ENCODE data around the gene RXRG. TPM values are rescaled to one million over a fixed set of nuclear protein-coding genes. Genes with fewer than 3 reads are reported as not detected.

RXRG gene
- total RNA-seq, 1 donor from 2014 or later = 3.3 TPM

DNA sequence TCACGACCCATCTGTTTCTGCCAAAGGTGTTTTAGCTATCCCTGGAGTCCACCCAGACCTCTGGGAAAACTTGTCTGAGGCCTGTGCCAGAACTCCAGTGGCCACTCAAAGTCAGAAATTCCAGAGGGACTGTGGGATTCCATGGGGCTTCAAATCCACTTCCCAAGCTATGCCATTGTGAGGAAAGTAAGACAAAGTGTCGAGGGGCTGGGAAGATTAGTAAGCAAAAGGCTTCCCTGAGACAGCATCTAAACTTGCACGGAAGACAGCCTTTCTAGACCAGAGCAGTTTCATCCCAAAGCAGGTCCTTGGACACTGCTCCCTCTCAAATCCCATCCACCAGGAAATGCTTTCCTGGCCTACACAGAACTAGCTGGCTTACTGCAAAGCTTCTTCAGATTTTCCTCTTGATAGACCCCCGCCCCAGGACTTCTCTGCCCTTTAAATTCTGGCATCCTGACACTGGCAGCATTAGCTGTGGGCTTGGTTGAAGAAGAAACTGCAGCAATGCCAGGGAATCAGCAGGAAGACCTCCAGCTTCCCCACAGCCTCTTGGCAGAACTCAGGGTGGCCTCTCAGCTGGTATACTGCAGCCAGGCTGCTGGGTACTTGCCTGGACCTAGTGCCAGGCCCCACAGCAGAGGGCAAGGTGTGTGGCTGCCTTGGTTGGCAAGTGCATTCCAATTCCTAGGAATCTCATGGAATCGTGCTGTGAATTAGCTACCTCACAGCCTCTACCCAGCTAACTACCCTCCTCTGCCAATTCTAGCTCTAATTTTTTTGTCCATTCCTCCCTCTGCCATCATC is 61.1 kb downstream of the RXRG start:
- intact Hi-C loops (cut with DNase I) = no loop called here
- peak; percentile 36 for ATAC-seq (ENCODE audit: poor library complexity)

DNA sequence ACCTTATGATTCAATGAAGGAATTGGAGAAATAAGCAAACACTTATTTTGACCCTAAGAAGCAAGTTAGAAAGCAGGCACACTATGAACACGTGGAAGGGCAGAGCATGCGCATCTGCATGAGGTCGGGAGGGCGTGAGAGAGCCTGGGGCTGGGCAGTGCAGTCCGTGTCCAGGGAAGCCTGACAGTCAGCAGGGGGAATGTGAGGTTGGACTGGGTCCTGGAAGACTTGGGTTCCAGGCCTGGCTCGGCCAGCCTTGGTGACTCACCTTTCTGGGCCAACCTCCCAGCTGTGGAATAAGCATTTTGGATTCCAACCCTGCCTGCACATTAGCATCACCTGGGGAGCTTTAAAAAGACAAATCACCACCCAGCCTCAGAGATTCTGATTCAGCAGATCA is 61.9 kb downstream of the RXRG start:
- DNase-seq = peak; percentile 62
- intact Hi-C loops (cut with DNase I) = no loop called here
- ATAC-seq (ENCODE audit: poor library complexity) = peak; percentile 84

More for the DNA sequence above, 61.1 kb downstream of the RXRG start:
- no peak for DNase-seq

DNA sequence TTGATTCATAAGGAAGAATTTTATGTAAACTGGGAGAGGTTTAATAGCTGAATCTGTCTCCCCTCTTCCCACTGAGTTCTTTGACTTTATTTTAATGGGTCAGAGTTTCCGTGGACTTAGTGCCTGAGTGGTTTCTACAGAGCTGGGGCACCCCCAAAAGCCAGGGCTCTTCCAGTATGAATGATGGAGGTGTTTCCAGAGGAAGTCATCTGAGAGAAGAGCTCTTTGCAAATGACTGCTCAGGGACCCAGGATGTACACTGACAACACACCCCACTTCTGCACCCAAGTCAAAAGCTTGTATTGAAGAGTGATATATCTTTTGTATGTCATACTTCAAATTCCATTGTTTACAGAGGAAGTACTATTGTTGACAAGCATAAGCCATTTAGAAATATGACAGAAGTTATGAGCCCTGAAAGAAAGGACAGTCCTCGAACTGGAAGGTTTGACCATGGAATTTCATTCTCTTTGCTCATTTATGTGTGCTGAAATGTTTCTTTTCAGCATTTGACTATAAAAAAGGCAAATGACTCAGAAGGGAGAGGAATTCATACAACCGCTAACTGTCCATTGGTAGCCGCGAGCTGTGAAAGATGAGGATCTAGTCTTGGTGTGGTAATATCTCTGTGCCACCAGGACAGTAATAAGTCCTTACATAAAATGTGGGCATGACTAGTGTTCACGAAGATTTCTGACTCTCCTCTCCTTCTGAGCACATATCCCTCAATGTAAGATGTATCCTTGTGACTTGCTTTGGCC is 63.0 kb downstream of the RXRG start:
- DNase-seq = no peak
- ATAC-seq (ENCODE audit: poor library complexity) = no peak
- intact Hi-C loops (cut with DNase I) = no loop called here

DNA sequence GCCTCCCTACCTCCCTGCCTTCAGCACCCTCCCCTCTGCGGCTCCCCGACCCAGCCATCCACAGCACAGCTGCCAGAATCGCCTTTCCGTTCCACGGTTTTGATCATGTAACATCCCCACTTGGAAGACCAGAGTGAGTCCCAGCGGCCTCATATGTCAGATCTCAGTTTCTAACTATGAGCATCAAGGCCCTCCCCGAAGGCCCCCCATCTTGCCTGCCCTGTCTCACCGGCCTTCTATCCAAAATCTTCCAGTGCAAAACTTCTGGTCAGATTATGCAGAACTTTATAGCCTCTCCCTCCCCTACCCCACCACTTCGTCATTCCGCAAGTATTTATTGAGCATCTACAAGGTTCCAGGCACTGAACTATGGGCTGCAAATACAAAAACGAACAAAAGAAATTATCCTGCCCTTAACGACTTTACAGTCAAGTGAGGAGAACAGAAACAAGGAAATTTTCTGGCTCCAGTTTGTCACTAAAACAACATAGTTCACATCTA is 68.1 kb downstream of the RXRG start:
- intact Hi-C loops (cut with DNase I) = no loop called here
- ATAC-seq (ENCODE audit: poor library complexity) = no peak

DNA sequence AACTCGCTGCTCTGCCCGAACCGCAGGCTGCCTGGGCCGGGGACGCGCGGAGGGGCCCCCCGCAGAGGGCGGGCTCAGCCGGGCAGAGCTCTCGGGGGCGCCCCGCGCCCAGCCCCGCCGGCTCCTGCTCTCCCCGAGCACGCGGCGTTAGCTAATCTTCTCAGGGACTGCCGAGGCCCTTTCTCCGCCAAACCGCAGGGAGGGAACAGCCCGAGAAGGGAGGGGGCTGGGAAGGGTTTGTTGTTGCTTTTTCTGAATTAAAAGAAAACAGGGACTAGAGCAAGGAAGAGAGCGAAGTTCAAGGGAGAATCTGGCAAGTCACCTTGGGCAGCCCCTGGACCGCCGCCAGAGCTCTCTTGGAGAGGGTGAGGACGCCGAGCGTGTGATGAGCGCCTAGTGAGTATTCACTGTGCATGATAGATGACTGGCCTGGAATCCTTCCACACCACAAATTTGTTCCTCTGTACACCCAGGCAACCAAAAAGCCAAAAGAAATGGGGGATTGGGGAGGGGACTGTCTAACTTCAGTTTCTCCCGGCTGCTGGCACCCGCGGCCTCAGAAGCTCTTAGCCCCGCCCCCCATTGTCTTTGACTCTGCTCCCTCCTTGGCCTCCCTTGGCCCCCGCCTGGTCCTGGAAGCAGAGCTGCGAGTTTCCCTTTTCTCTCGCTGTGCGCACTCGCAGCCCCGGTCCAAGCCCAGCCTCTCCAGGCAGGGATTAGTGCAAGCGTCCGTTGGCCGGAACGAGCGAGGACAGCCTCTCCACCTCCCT is 68.7 kb downstream of the RXRG start:
- intact Hi-C loops (cut with DNase I) = no loop called here
- DNase-seq (peak; percentile 92), ATAC-seq (ENCODE audit: poor library complexity) (peak; percentile 93)

More for the DNA sequence above, 68.1 kb downstream of the RXRG start:
- no peak for DNase-seq

DNA sequence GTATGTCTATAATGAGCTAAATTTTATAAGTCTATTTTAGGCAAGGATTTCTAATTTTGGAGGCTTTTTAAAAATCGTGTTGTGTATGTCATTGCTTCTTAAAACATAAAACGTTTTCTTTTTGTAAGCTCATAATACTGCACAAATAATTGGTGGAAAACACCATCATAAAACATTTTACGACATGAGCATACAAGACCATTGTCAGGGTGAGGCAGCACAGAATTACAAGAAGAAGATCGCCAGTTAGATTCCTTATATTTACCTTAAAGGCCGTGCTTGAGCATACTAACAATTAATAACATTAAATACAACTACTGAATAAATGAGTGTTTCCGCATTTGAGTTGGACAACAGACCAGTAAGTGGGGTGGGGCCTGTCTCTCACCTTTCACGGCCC is 69.3 kb downstream of the RXRG start:
- DNase-seq (no peak), ATAC-seq (ENCODE audit: poor library complexity) (no peak)
- intact Hi-C loops (cut with DNase I) = no loop called here

DNA sequence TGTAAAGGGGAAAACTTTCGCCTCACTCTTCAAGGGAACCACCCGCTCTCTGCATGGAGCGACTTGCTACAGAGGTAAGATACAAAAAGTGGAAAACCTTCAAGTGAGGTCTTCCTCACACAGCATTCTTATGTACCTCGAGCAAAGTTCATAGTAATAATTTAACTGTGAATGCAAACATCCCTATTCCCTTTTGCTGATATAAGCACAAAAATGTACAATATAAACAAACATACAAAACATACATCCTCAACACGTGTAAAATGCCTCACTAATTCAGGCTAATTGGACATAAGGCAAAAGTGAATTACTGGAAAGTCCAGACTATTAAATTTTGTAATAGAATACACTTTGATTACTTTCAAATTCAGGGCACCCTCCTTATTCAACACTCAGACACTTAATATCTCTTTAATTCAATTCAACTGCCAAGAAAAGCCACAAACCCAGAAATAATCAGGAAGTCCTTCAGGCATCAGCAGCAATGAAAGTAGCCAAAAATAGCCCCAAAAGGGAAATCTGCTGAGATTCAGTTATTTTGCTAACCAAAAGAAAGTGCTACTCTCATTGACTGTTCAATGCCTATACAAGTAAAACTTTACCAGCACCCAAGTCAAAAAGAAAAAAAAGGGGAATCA is 73.2 kb downstream of the RXRG start:
- DNase-seq (no peak), ATAC-seq (ENCODE audit: poor library complexity) (no peak)
- intact Hi-C loops (cut with DNase I) = no loop called here

DNA sequence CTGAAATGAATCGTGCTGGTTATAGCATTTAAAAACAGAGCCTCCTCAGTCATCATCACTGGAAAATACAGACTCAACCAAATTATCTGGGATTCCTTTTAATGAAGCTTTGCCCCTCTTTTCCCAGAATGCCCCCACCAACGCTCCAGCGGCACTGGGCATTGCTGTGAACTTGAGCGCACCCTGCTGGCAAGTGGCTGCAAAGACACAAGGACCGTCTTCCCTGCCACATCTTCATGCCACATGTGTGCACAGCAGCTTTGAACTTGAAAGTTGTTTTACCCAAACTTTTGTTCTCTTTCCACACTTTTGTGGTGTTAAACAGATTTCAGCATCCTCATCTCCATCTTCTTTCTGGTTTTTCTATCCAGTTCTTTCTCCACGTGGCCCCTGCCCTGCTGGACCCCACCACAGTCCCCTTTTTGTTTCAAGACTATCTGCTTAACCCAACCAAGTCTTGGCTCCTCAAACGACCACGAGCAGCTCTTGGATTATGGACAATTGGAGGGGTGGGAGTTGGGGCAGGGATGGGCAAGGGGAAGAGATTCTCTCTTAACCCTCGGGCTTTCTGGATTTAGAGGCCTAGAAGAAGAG is 75.6 kb downstream of the RXRG start:
- DNase-seq = peak; percentile 71
- ATAC-seq (ENCODE audit: poor library complexity) = peak; percentile 81
- intact Hi-C loops (cut with DNase I) = loop anchor here (5.0 kb wide), 1 partner anchor 222 kb away; no protein-coding TSS in a partner anchor

DNA sequence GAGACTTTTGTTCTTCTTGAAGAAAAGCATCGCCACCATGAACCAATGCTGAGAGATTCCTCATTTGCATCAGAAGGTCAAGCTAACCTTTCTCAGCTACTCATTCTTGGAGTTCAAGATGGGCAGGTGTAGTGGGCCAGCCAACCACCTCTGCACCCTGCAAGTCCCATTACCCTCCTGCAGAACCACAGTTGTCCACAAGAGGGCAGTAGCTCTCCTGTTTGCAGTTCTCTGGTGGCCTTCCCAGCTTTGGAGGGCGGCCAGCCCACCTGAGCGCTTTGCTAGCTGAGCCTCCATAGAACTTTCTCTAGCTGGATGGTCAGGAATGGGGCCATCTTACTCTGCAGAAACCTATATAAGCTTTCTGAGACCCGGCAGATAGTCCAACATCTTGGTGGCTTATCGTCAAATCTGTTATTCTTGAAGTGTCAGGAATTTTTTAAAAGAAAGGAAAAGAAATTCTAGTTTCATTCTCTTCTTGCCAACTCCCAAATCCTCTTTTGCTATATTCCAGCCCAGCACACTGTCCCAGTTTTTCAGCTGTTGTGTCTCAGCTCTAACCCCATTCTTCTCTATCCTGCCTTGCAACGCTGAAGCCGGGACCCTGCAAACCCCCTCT is 77.4 kb downstream of the RXRG start:
- peak; percentile 73 for ATAC-seq (ENCODE audit: poor library complexity)
- peak; percentile 79 for DNase-seq
- intact Hi-C loops (cut with DNase I) = loop anchor here (5.0 kb wide), 1 partner anchor 220 kb away; no protein-coding TSS in a partner anchor

DNA sequence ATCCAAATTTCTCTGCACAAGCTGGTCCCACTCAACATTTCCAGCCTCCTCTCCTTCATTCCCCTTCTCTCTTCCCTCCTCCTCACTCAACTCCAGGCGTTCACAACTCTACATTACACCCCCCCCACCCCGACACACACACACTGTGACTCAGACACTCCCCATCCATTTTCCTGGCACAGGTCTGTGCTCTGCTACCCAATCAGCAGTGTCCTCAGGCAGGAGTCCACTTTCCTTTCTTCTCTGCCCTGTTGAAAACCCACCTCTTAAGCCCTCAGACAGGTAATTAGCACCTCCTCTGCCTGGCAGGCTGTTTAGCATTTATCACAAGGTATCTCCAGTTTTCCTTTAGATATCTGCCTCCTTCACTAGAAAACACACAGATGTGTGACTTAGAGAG is 79.6 kb downstream of the RXRG start:
- intact Hi-C loops (cut with DNase I) = loop anchor here (5.0 kb wide), 1 partner anchor 218 kb away; no protein-coding TSS in a partner anchor
- no peak for ATAC-seq (ENCODE audit: poor library complexity)
- DNase-seq = no peak

DNA sequence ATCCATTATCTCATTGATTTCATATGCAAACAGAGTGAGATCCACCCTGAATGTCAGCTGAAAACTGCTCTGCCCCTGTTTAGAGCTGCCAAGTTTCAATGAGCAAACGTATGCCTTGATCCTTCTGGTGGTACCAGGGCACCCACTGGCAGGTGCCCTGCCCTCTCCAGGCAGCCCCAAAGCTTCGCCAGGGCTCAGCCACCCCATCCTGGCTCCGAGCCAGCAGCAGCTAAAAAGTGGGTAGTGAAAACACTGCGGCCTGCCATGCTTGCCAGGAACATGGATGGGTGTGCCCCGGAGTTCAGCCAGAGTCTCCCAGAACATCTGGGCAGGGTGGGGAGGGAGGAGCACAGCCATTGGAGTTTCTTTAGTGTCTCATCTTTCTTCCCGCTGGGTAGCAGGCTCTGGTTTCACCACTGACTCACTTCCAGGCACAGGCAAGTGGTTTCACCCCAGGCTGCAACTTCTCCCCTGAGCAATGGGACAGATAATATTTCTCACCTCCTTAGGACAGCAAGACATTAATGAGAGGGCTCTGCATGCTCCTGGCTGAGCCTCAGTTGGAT is 80.3 kb downstream of the RXRG start:
- DNase-seq (peak; percentile 73), ATAC-seq (ENCODE audit: poor library complexity) (peak; percentile 69)
- intact Hi-C loops (cut with DNase I) = loop anchor here (5.0 kb wide), 1 partner anchor 217 kb away; no protein-coding TSS in a partner anchor

DNA sequence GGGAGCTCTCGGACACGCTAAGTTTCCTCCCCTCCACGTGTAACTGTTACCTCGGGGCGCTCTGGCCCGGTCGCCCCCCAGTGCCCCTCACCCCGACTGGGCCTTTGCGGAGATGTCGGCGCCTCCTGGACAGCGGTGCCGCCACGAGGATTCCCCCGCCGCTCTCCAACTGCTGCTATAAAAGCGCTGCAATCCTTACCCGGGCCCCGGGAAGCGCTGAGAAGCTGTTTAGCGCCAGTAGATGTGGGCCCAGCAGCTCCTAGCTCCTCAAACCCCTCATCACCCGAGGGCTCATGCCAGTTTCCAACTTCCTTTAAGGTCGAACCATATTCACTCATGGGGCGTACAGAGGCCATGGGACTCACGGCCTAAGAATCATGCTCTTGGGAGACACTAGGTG is 88.0 kb downstream of the RXRG start:
- DNase-seq (no peak), ATAC-seq (ENCODE audit: poor library complexity) (no peak)
- intact Hi-C loops (cut with DNase I) = no loop called here

DNA sequence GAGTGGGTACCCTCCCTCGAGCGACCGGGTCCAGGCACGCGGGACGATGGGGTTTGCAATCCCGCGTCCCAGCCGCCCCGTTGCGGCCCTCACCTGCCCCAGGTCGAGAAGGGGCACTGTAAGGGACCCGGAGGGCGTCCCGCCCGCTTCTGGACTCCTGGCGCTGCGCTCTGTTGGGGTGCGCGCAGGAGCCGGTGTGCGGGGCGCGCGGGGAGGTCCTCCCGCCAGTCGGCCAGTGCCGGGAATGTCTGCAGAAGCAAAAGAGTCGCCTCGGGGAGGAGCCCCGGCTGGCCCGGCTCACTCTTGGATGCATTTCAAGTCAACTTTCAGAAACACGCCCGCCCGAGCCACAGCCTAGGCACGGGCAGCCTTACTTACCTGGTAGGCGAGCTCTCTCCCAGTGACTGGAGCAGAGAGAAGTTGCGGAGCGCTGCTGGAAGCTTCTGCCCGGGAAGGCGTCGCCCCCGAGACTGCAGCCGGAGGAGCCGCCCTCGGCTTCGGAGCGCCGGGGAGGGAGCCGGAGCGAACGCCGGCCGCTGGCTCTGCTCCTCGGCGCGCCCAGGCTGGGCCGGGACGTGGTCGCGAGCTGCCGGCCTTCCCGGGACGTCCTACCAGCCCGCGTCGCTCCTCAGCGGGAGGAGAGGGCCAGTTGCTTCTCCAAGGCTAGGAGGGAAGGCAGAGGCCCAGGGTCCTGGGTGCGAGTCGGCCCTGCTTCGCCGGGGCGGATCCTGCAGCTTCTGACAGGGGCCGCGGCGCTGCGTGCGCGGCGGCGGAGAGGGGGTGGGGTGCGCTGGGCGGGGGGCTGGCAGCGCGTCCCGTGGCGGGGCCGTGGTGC is 88.7 kb downstream of the RXRG start, which contains the start of gene LMX1A:
LMX1A (minus strand) TSS at position 739 of the 835 bp plus-strand sequence. CDS start 1,156 bp downstream, outside the sequence.
- peak; percentile 52 for DNase-seq
- intact Hi-C loops (cut with DNase I) = no loop called here
- ATAC-seq (ENCODE audit: poor library complexity) = peak; percentile 62

DNA sequence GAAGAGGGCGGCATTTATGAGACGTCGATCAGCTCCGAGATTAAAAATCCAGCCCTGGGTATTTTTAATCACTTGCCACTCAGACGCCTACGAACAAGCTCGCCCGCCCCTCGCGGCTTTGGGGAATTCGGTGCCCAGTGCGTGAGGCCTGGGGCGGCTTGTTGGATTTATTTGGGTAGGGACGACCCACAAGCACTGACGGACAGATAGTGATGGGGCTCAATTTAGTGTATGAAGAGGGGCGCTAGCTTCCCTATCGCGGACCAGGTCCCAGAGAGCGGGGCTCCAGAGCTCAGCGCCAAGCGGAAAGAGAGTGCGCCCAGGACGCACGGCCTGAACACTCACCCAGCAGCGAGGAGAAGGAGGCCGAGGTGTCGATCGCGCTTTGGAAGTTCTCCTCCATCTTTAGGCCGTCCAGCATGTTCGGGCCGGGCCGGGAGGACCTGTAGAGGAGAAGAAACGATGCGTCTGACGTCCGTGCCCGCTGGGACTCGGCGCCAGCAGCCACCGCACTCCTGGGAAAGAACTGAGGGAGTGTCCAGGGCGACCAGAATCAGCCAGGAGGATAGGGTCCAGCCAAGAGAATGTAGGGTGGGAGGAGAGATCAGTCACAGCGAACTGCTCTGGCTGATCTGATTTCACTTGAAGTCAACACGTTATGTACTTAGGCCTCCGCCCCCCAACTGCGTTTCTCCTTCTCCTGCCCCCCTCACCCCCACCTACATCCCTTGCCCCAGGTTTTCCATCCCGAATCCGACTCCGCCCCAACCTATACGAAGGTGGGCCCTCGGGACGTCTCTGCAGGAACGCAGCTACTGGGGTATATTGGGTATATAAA is 89.6 kb downstream of the RXRG start:
- intact Hi-C loops (cut with DNase I) = no loop called here
- no peak for ATAC-seq (ENCODE audit: poor library complexity)
- DNase-seq = no peak

DNA sequence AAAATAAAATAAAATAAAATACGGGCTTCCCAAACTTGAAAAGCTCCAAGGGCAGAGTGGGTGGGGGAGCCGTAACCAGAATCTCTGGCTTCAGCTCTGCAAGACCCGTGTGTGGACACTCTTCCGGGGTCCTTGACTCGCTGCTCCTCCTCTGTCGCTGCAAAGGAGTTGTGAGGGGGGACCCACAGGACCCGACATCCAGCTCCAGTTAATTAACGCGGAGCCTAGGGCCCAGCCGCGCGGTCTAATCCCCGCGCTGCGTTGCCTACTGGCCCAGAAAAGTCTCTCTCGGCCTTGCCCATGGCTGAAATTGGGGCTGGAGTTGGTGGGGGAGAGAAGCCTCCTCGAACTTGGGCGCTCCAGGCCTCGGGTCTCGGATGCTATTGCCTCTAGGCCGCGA is 90.2 kb downstream of the RXRG start:
- no peak for ATAC-seq (ENCODE audit: poor library complexity)
- no peak for DNase-seq
- intact Hi-C loops (cut with DNase I) = no loop called here
